NCI-H1048 (cell line): ENCODE measurements around the gene ATG13.

ENCODE experiments used
- DNase-seq: peaks from one replicate; lab custom pipeline; 2025; lab: John Stamatoyannopoulos, UW

The ATG13 gene

DNA sequence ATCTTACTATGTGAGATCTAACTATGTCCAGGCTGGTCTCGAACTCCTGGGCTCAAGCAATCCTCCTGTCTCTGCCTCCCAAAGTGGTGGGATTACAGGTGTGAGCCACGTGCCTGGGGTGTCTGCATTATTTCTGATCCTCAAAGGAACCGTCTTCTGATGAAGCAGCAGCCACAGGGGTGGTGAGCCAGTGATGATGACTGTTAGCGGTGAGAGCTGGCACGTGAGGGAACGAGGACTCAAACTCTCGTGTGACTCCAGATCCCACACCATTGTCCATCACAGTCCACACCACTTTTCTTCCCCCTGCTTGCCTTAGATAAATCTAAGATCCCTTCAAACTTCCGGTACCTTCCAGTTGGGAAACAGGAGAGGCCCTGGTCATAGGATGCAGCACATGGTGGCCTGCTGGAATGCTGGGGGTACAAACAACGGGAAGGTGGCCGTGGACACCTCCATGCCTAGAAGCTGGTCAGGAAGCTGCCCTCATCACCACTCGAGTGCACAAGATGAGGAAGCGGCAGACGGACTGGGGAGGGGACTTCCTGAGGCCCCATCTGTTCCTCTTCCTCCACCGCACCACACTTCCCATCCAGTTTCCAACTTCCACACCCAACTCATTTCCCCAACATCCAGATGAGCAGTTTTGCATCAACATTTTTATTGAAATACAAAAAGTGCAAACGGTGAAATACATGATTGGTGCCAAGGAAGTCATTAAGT lies 59.2 kb downstream of the ATG13 start:
- DNase-seq: no peak

- no peak for DNase-seq
Measured at GRCh38 chr11:46677169-46677568, 59.8 kb downstream of the ATG13 start.

DNA sequence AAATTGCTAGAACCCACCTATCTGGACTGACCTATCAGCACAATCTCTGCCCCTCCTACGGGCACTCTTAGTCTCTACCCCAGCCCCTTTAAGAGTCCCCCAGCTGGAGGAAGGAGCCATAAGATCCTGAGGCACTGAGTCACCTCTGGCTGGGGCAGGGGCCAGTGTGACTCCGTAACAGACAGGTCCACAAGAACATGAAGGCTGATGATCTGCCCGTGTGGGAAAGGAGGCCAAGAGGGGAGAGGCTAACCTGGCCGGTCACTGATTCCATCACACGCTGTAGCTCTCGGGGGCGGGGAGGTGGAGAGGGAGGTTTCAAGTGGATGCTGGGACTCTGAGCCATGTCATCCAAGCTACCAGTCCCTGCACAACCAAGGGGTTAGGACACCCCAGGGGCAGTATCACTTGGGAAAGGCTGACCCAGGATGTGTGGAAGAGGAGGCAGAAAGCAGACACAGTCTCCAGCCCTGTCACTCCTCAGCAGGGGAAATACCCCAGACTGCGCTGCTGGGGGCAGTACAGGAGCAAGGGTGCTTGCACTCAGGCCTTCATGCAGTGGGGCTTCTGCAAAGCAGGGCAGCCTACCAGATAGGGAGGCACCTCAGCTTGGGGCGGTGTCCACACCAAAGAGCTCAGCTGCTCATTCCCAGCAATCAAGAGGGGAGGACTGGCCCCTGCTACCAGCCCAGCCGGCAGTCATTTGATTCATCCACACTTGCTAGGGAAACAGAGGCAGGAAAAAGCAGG lies 60.8 kb downstream of the ATG13 start:
- no peak for DNase-seq

DNA sequence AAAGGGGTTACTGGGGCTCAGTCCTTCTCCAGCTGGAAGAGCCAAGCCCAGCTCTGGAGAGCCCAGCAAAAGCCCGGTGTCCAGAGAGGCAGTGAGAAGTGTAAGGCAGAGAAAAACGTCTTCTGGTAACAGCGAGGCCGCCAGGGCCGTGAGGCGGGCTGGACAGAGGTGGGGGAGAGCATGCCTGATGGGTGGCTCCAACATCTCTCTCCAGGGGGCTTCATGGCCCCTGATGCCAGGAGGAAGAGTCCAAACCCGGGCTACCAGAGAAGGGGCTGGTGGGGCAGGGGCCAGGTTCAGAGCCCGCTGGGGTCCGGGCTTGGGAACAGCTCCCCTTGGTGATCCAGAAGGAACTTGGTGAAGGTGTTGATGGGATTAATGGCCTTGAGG lies 61.4 kb downstream of the ATG13 start:
- no peak for DNase-seq

DNA sequence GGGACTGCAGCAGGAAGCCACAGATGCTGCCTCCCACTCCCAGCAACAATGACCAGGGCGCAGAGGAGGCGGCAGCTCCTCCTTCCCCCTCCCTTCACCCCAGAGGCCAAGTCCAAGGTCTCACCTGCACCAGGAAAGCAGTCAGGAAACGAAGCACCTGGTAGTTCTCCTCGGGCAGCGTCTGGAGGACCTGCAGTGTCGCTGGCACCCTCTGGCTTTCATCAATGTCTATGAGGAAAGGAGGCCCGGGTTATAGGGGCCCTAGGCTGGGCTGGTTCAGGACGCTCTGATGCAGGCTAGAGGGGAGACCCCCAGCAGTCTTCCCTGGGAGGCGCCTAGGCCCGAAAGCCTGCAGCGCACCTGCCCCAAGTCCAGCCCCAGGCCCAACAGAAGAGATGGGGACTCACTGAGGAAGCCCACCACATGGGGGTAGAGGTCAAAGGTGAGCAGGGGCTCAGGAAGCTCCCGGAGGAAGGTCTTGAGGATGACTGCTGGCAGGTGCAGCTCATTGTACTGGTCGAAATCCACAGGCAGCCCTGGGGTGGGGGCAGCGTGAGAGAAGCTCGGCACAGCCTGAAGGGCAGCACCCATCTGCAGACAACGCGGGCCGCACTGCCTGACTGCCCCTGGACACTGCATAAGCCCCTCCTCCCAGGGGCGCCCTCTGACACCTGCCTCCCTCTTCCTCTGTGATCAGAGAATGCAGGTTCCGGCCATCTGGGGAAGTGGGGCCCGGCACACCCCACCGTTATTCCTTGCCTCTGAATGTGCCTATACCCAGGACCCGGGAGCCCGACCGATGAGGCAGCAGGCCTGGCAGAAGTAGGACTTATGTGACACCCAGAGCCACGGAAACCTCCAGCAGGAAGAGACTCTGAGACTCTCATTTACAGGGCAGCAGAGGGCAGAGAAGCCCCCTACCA lies 62.1 kb downstream of the ATG13 start:
- no peak for DNase-seq

DNA sequence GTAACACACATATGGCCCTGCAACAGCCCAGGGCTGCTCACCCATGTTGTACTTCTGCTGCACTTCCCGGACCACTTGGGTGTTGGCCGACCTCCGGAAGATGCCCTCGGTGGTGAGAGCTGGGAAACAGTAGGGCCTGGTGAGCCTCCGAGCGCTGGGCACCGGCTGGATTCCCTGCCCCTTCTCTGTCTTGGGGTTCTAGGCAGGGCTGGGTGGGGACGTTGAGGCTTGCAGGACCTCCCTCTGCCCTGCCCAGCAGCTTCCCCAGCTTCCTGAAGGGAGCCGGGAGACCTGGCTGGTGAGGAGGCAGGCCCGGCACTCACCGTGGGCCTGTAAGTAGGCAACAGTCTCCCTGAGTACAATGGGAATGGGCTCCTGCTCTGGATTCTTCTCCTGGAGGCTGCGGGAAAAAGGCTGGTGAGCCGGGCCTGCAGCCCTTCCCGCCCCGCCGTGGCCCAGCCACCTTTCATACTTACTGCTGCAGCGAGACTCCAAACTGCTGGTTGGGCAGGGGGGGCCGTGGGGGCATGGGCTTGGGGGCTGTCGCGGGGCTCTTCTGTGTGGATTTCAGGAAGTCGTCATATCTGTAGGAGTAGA lies 62.9 kb downstream of the ATG13 start:
- no peak for DNase-seq

DNA sequence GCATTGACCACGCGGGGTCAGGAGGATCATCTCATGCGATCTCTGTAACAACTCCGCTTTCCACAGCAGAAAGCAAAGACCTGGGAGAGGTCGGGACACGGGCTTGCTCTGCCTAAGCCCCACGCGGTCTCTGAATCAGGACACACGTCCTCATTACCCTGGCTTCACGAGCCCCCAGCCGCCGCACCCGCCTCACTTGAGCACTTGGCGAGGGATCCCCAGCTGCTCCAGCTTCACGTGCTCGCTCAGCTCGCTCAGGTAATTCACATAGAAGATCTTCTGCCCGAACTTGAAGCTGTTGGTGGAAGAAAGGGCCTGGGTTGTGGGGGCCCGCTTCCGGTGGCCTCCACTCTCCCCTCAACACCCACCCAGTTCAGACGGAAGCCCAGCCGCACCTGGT lies 63.5 kb downstream of the ATG13 start:
- DNase-seq: no peak

- DNase-seq: no peak
Measured at GRCh38 chr11:46681814-46682213, 64.5 kb downstream of the ATG13 start.

GRCh38 chr11:46682773-46683752 lies 65.7 kb downstream of the ATG13 start:
- DNase-seq: no peak

DNA sequence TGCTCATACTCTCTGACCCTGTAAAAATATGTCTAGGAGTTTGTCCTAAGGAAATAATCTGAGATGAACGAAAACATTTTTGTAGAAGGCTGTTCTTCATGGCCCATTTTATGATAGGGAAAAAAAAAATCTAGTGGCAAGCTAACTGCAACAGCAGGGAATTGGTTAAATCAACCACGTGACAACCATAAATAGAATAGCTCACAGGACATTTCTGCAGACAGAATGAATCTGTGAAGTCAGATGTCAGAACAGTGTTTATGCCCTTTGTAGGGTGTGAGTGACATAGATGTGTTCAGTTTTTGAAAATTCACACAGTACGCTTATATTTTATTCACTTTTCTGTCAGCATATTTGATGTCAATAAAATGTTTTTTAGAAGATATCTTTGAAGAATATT lies 67.0 kb downstream of the ATG13 start:
- no peak for DNase-seq

- no peak for DNase-seq
Measured at GRCh38 chr11:46686886-46687795, 69.8 kb downstream of the ATG13 start.

DNA sequence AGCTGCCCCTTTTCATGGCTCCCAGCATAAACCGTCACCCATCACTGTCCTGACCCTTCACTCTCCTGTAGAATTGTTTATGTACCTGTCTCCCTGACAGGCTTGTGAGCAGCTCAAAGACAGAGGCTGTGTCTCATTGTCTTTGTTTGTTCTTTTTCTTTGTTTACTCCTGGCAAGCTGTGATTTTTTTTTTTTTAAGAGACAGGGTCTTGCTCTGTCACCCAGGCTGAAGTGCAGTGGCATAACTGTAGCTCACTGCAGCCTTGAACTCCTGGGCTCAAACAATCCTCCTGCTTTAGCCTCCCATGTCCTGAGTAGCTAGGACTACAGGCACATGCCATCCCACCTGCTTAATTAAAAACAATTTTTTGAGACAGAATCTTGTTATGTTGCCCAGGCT lies 73.3 kb downstream of the ATG13 start:
- no peak for DNase-seq

GRCh38 chr11:46692450-46692849 lies 75.1 kb downstream of the ATG13 start:
- no peak for DNase-seq

- DNase-seq: no peak
Measured at GRCh38 chr11:46693597-46694012, 76.3 kb downstream of the ATG13 start.

- no peak for DNase-seq
Measured at GRCh38 chr11:46694072-46694471, 76.7 kb downstream of the ATG13 start.

GRCh38 chr11:46694607-46695006 lies 77.3 kb downstream of the ATG13 start:
- no peak for DNase-seq

GRCh38 chr11:46695345-46696211 lies 78.2 kb downstream of the ATG13 start:
- no peak for DNase-seq

DNA sequence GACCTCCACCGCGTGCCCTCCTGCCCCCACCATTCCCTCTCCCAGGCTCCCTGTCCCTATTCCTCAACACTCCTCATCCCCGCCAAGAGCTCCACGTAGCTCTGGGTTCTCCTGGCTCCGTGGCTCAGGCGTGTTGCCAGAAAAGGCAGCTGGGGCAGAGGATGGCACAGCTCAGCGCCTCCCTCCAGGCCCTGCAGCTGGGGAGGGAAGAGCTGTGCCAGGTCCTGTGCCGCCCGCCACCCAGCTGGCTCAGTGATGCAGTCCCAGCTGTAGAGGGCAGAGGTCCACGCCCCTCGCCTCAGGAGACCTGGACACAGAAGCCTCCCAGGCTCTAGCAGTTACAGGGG lies 78.8 kb downstream of the ATG13 start:
- no peak for DNase-seq

DNA sequence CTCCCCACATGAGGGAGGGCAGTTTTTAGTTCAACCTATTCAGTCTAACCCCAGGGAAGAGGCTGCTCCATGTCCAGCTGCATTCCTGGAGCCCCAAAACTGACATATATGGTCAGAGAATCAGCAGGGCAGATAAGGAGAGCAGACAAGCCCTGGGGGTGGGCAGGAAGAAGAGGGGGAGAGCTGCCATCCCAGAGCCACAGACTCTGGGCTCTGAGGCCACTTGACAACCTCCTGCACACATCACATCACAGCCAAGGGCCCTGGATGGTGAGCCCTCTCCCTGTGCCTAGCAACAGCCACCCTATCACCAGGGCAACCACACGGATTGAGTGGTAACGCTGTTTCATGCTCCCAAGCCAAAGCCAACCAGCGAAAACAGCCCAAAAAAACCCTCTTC lies 80.0 kb downstream of the ATG13 start:
- no peak for DNase-seq
